PC-3 (cell line): ENCODE results near the gene TEX9.

Source experiments
- CTCF ChIP-seq: fragments of 300-600 bp; sonication (generic); conservative IDR thresholded peaks from 2 replicates; pipeline ENCODE4 v1.5.1; 2017; ENCODE audit warnings: antibody characterized with exemption, low read depth, mild to moderate bottlenecking, low read length
- EZH2 ChIP-seq: fragments of 300-600 bp; sonication (generic); IDR thresholded peaks from one replicate; pipeline ENCODE4 v1.6.1; 2017; ENCODE audit warnings: antibody characterized with exemption, mild to moderate bottlenecking, low read length; ENCODE audit not compliant: unreplicated experiment

- TF ChIP-seq CTCF: no peak
- no peak for TF ChIP-seq EZH2
These were observed 77.1 kb downstream of the TEX9 start for GRCh38 chr15:56442354-56442753.
